Measurements from ENCODE around the gene ZNF407.

ZNF407 gene

DNA sequence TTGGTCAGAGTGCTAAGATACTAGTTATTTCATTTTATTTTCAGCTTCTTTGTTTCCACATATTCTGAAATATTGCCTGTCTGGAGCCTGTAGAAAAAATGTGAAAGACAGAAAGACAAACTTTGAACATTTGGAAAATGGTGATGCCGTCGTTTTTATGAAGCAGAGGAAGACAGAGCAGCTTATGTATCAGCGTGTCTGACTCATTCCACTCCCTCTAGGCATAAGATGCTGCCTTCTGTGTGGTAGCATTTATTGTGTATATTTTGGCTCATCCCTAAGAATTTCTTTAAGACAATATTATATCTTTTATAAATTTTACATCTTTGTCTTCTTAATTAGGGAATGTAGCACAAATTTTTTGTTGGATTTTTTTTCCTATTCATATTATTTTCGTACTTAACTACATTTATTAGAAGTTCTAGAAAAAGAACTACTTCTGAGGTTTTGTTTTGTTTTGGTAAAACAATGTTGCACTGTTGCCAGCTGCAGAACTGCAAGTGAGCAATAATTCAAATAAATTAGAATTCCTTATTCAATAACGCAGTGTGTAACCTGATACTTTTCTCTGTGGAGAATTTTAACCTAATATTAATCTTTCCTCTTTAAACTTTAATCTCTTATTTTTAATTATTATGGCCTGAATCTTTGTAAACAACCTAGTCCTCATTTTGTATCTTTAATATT lies 300.4 kb downstream of the ZNF407 start:
- no peak for DNase-seq

DNA sequence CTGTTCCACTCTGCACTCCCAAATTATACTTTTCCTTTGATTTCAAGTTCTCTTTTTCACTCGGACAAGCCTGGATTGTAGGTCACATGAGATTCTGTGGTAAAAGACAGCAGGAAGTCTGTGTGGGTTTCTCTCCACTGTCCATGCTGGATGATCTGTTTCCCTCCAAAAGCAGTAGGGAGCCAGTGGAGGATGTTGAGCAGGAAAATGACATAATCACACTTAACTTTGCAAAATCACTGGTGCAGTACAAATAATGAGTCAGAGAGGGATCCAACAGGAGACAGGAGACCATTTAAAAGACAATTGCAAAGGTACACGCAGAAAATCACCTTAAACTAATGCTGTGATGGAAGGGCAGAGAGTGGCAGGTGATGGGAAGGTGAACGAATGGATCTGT lies 301.3 kb downstream of the ZNF407 start:
- DNase-seq = no peak

DNA sequence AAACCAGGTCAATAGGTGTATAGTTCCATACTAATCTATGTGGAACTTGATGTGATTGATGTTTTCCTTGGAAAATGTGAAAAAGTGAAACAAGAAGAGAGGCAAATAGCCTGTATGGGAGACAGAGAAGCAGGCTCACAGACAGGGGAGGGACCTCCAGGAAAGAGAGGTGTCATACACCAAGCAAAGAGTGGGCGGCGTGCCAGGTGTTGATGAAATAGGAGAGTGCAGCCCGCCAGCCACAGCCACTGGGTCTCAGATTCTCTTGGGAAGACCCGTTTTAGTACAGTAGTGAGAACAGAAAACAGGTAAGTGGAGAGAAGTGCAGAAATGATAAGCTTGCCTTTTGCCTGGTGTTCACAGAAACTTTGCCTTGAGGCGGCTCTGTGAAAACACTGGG lies 301.9 kb downstream of the ZNF407 start:
- no peak for DNase-seq

DNA sequence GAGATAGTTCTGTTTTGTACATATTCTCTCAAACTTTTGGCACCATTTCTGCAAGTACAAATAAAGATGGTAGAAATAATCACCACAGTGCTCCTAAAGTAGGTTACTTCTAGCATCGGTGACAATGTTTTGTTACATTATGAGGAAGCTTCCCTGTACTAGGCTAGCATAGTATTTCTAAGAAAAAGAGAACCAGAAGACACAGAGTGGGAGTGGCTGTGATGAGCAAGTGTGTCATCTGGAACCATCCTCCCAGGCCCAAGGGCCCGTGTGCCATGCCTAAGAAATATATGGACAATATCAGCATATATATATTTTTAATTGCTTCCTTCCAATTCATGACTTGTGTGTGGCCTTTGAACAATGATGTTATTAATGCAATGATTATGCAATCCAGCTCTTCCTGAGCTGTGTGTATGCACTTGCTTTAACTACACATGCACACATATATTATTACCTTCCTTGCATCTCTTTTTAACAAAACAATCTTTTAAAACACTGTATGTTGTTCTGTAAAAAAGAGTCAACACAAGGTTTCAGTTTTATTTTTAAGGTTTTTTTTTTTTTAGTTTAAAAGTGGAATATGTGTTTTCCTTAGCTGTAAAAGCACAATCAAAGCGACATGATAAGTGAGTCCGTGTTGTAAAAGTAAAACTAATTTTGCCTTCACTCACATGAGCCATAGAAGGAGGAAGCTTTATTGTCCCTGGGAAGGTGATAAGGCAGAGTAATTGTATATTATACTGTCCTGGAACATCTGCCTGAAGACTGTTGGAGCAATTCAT lies 303.9 kb downstream of the ZNF407 start:
- no peak for DNase-seq

DNA sequence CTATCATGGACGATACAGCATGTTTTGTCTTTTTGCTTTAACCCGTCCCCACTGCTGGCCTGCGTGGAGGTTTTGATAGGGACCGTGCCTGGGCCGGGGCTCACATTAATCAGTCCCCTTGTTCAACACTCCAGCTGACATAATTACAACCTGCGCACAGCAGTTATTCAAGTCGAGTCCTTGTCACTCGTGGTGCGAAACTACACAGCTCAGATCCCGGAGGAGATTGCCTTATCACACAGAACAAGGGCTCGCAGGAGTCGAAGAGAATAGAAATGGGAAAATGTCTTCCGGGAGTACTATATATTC lies 304.4 kb downstream of the ZNF407 start:
- no peak for DNase-seq

DNA sequence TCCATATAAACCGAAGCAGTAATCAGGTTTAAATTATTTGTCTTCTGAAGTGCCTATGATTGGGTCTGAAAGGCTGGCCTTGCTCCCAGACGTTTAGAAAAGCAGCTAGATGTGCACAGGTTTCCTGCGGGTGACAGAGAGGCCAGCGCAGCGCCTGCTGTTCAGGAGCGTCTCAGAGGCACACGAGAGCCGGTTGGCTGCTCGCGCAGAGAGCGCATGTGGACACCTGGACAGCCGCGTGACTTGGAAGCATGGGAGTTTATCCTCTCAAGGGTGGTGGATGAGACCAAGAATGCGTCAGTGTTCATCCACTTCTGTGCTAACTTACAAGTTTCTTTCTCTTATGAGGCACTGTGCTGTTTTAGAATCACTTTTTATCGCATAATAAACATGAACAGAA lies 307.6 kb downstream of the ZNF407 start:
- DNase-seq = no peak

DNA sequence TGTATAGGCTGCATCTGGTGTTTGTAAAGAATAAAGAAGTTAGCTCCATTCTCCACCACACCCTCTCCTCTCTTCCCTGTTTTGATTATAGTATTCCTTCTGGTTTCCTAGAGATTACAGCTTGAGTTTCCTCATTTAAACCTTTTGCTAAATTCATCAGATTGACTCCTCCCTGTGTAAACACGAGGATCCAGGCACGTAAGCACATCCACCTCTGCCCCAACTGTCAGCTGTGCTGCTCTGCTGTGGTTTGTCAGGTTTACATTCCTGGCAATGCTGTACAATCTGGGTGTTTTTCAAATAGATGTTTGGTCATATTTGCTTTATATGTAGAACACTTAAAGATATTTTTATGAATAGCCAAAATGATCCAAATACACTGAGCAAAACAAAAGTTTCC lies 308.5 kb downstream of the ZNF407 start:
- DNase-seq = no peak

DNA sequence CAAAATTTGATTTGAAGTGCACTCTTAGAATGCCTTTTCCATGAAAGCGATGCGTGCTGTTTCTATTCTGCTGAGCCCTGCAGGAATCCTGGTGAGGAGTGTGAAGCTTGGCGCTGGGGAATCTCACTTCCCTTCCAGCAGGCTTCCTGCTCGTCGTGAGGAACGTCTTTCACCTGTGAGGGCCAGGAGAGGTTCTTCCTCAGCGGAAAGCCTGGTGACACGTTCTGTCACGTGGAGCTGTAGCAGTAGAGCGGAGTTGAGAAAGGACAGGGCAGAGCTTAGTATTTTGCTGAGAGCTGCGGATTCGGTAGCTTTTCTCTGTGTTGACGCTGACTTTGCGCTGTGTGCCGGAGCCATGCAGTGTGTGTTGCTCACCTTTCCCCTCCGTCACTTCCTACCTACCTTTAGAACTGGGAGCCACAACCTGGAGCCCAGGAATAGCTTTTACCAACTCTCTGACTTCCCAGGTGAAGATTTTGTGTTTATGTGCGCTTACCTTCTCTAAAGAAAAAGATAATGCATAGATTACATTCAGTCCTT lies 316.5 kb downstream of the ZNF407 start:
- DNase-seq = no peak

DNA sequence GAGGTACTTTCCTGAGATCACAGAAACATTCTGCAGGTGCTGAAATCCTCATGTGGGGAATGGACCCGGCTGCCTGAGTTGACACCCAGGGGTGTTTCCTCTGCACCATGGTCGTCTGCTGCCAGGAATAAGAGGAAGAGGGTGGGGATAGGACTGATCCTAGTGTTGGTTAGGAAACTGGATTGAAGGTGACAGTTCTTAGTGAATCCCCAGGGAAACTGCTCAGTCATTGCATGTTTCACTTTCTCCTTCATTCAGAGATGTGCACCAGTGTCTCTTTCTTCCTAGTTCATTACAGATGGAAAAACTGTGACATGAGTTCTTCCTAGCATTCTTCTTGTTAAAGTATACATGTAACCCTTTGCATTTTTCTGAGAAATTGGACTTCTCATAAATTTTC lies 317.0 kb downstream of the ZNF407 start:
- DNase-seq = no peak

DNA sequence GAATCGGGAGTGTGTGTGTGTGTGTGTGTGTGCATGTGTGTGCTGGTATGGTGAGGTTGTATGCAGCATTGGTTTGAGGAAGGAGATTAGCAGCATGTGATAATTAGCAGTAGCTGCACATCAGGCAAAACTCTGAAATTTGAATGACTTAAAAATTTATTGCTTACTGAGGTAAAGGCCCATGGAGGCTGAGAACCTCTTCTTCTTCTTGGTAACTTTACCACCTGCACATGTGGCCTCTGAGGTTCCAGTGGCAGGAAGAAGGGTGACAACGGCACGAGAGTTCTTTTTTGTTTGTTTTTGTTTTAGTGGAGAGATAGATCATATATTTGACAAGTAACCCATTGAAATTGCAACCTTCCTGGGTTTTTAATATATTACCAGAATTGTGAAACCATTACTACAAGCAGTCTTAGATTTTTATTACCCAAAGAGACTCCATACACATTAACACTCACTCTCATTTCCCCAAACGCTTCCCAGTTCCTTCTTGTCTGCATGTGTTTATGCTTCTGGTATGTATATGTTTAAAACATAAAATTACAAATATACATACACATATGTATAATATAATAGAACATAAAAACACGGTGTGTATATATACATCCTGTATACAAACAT lies 319.2 kb downstream of the ZNF407 start:
- no peak for DNase-seq

DNA sequence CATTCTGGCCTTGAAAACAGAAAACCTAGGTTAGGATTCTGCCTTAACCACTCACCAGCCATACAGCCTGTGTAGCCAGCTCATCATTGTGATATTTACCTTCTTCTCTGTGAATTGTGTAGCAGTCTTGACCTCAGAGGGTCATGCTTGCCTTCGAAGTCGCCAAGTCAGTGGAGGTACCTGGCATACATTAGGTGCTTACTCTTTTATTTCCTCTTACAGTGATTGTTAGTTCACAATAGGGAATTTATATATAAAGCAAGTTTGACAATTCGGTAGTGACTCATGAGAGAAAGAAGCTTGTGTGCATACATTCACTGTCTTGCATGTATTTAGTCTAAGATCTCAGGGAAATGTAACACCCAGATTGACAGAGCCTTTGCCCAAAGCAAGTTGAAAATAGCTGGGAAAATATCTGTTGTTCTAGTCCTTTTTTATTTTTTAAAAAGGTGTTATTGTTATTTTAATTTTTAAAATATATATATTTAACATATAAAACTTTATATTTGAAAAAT lies 320.7 kb downstream of the ZNF407 start:
- DNase-seq = no peak

DNA sequence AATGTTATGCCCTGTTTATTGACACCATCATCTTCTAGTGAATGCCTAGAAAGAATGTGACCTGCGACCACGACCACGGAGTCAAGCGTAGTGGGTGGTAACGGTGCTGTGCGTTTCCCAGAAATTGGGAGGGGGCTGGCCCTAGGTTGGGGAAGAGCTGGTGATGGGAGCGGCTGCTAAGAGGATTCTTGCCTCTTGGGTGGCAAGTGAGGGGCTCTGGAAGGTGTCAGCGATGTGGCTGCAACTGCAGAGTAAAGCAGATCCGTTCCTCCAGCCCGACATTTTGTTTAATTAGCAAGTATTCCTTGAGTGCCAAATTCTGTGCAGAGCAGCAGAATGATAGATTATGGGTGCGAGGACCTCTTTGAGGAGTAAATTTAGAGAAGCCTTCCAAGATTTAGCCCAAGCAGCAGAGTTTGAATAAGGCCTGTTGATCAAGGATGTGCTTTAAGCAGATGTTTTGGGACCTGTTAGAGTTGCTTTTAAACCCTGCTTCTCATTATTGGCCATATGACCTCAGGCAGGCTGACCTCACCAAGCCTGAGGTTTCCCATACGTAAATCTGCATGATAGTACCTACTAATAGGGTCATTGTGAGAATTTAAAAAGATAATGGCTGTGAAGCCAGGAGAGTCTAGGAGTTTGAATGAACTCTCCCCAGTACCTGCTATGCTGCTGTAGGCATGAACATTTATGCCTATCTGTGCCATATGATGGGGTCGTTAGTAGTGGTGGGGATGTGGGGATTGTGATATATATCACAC lies 323.6 kb downstream of the ZNF407 start:
- DNase-seq = no peak

DNA sequence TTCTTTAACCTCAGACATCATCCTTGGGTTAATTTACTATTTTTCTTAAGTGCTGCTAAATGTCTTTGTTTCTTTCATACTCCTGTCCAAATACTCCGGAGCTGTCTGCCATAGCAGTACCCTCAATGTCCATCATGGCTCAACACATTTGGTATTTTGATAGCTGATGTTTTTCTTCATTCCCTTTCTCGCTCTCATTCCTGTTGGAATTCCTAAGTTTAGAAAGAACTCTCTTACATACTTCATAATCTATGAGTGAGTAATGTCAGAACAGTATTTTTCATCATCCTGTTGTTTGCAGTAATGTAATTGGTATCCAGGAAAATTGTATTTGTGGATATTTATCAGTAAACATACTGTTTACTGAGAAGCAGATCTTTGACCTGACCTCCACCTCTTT lies 328.4 kb downstream of the ZNF407 start:
- no peak for DNase-seq

DNA sequence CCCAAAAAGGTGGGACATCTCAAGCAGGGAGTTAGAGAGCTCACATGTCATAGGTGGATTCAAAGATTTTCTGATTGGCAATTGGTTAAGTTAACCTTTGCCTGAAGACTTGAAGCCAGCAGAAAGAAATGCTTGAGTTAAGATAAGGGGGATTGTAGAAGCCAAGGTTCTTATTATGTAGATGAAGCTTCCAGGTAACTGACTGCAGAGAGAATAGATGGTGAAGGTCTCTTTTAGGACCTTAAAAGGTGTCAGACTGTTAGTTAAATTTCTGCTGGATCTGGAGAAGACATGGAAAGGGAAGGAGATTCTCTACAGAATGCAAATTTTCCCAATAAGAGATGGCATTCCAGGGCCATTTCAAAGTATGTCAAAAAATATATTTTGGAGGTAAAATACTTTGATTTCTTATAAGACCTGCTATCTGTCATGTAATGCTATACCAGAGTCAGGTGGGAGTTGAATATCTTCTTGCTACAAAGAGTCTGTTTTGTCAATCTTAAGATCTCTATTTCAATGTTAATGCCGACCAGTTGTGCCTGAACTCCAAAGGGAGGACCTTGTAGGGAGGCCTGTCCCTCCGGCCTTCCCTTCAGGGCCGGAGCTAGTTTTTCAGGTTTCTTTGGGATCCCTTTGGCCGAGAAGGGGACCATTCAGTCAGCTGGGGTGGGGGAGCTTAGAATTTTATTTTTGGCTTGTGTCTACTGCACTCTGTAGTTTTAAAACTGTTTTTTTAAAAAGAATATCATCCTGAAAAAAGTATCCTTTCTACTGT lies 330.7 kb downstream of the ZNF407 start:
- DNase-seq = no peak

DNA sequence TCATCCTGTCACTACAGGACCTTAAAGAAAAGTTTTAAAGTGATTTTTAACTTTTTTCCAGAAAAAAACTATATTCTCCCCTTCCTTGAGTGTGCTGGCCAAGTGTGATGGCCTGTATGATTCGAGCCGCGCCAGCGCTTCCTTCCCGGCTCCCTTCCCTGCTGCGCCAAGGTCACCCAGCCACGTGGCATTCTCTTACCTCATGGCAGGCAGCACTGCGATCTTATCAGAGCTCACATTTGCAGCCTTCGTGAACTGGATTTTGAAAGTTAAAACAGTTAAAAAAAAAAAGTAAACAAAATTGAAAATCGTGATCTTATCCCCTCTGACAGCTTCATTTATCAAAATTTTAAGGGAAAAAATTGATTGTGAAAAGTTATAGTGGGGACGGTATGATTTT lies 331.4 kb downstream of the ZNF407 start:
- DNase-seq = no peak

DNA sequence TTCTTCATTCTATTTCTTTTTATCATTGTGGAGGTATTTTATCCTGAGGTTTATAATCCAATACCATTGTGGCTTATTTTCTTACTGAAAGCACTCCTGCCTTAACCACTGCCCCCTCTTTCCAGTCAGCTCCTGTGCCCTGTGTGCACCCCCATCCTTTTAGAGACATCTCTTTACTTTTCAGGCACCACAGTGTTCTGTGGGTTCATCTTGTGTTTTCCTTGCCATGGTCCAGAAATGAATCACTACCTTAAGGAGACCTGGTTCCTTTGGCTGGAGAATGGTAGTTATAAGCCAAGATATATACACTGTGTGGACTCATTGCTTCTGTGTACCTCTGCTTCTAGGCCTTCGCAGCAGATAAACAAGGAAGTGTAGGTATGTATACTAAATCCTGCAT lies 332.9 kb downstream of the ZNF407 start:
- DNase-seq = no peak

DNA sequence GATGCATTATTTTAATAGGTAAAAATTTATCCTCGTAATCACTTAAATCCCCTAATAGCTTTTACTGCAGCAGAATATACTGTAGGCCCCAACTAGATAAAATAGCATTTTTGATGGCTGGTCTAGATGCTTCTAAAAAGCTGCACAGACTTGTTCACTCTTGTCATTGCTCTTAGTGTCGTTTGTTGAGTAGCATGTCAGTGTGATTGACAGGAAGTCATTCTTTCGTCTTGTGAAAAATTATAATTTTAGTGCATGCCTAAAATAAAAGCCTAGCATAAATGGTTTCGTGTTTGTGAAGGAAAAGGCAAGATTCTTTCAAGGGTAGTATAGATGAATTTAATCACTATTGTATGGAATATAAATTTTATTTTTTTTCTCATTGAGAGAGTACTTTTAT lies 336.3 kb downstream of the ZNF407 start:
- no peak for DNase-seq

DNA sequence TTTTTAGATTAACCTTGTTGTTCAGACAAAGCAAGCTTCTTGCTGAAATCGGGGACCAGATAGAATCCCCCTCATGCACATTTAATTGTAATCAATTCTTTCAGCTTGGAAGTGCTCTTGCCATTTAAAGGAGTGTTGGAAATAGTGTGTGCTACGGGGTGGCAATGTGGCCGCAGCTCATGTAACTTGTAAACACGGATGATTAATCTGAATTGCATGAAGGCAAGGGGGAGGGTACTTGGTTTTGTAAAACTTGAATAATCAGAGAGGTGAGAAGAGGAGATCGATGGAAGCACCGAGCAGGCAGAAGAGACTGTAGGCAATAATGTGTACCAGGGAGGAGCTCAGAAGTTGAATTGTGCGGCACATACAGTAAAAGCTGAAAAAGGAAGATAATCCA lies 337.8 kb downstream of the ZNF407 start:
- no peak for DNase-seq

DNA sequence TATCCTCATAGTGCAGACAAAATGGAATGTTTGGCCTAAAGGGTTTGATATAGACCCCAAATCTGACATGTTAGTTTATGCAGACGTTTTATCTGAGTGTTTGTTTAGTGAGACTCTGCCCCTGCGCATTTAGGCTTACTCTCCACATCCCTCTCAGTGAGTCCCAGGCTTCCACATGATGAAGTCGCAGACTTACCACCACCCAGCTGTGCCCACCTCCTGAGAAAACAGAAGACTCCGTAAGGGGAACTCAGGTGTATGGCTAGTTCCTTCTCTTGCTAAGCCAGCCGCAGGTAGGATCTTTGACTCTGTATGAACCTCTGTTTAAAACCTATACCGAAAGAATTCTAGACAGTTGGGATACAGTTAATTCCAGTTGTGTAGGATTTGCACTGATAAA lies 338.7 kb downstream of the ZNF407 start:
- DNase-seq = no peak

DNA sequence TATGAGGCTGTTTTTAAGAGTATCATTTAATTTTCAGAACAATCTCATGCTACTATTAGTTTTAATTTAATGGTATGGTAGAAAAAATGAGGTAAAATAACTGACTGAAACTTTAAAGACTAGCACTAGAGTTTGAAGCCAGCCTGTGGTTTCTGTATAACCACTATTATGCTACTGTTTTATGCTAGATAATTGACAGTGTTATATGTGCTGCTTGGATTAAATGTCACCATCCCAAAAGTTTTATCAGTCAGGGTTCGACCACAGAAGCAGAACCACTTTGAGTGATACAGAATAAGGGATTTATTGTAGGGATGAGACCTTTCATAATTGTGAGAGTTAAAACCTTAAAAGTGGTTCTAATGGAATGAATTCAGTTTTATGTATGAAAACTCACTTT lies 339.6 kb downstream of the ZNF407 start:
- DNase-seq = no peak

DNA sequence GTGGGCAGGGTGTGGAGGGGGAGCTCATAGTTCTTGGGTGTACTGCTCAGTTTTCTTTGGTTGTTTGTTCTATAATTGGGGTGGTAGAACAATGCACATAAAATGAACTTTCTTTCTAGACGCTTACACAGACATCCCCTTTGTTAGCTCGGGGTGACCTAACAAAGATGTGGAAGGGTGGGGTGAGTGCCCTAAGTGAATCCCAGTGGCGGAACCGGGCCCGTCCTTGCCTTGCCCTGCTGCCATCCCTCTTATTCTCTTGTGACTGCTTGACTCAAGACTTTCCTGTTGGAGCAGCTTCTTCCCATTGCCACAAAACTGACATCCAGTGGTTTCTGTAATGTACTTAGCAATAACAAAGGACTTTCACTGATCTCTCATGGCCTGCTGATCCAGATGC lies 343.2 kb downstream of the ZNF407 start:
- no peak for DNase-seq

DNA sequence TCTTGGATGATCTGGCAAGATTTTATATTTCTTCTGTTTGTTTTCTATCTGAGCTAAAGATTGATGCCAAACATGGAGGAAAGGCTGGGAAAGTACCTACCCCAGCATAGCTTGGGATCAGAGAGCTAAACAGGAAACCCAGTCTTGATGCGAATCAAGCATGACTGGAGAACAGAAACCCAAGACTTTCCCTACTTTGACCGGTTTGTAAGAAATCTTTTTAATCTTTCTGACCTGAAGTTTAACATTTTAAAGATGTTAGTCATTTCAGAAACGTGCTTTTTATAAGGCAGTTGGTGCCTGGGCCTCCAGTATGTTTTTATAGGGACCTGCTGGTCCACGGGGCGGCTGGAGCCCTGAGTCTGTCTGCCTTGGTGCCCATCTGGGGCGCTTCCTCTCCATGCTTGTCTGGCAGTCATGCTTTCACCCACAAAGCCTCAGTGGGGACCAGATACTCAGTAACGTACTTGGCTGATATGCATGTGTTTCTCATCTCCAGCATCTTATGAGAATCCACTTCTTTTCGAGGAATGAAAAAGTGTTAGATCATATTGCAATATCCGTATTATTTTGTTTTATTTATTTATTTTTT lies 344.7 kb downstream of the ZNF407 start:
- DNase-seq = peak; percentile 44

All from CD4-positive, alpha-beta T cell treated with Interleukin-17A for 4 hours (primary cell).